Measurements from ENCODE around the gene RMDN2.

The RMDN2 gene

DNA sequence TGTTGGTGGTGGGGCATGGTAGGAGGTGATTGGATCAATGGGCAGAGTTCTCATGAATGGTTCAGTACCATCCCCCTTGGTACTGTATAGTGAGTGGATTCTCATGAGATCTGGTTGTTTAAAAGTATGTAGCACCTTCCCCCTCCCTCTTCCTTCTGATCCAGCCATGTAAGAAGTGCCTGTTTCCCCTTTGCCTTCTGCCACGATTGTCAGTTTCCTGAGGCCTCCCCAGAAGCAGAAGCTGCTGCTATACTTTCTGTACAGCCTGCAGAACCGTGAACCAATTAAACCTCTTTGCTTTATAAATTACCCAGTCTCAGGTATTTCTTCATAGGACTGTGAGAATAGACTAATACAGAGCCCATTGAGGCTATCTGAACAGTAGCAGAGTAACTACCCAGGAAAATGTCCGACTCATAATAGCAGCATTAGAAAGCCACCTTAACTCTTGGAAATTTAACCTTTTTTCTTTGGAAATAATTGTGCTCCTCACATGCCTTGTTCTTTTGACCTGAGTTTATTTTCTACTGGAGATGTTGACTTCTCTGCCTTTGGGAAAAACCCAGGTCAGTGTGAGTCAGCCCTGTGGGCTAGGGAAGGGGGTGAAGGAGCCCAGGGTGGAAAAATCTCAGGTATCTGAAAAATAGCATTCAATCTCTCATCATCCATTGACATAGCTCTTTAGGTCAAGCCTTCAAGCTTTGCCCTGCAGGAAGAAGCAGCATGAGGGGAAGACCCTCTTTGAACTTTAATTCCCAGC lies 132.7 kb downstream of the RMDN2 start:
- no peak for DNase-seq

DNA sequence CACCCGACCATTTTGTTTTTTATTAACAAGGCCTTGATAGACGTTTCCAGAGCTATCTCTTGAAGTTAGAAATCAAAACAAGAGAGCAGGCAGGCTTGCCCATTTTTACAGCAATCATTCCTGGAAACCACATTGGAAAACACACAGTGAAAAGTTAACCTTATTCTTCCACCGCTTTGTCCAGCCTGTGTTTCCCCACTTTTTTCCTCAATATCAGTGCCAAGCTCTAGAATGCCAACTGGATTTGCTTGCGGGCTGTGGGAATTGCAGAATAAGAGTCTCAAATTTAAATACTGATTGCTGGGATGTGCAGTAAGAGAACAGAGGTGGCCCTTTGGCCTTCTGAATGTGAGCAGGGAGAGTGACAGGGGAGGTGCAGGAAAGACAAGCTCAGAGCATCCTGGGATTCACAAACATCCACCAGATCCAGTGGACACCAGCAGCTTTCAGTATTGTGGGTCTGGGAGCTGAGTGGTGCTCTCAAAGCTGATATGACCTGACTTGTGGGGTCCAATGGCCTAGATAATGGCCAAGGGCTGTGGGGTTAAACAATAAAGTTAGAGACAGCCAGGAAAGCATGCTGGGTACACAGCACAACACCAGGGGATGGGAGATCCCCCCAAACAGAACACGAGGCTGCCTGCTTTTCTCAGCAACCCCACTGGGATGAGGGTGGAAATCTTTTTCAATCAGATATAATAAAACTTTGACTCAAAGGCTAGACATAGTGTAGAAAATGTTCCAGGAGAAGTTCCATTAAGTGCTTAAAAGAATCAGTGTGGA lies 135.3 kb downstream of the RMDN2 start:
- no peak for DNase-seq

DNA sequence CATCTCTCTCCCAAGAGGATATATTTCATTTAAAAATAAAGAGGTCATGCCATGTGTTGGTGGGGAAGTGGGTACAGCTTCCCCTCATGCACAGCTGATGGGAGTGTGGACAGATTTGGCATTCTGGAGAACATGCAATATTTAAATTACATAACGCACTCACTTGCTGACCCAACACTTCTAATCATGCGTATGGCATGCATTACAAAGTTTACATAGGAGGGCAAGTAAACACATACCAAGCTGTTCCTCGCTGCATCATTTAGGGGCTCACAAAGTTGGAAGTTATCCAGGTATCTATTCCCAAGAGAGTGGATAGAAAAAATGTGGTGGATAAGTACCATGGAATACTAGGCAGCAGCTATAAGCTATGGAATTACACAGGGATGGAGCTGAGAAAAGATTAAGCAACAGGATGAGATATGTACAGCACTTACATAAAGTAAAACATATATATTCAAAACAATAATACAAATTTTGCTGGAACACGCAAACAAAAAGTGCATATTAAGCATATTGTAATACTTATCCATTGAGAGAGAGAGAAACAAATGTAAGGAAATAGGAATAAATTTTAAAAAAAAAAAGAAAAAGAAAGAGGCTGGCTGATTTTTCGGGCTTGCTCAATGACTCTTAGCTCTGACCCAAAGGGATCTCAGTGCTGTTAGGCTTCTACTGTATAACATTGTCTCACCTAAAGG lies 139.9 kb downstream of the RMDN2 start:
- DNase-seq: no peak

- DNase-seq: no peak
These were observed 140.5 kb downstream of the RMDN2 start for GRCh38 chr2:38065502-38066135.

- no peak for DNase-seq
These were observed 141.5 kb downstream of the RMDN2 start for GRCh38 chr2:38066421-38067115.
